H1 (cell line): ENCODE results near the gene ATP2B1. TPM values are rescaled to one million over a fixed set of nuclear protein-coding genes. Genes with fewer than 3 reads are reported as not detected.

Experiments
- CTCF ChIA-PET: fragments of 300-600 bp; sonication (Branson Sonifier 250); formaldehyde crosslinking; loops from one replicate; lab custom pipeline; 2021; ENCODE audit not compliant: partially characterized antibody; lab: Charles Lee
- POLR2A ChIA-PET: fragments of 300-600 bp; sonication (Branson Sonifier 250); formaldehyde crosslinking; loops from one replicate; lab custom pipeline; 2021; ENCODE audit warnings: inconsistent platforms; ENCODE audit not compliant: partially characterized antibody; lab: Charles Lee
- DNase-seq, 2 experiments: peaks; one replicate each; pipeline versions ENCODE4 v3.0.0 to v3.0.0-alpha.2; 2010 to 2022; ENCODE audit warnings: low spot score in 2 of 2, low read depth in 1 of 2, mixed read lengths in 1 of 2
- FAIRE-seq: peaks from 2 replicates; lab custom pipeline; 2011; peaks lifted over from hg19 to GRCh38; lab: Jason Lieb, UNC
- H2AFZ ChIP-seq: 2 replicates; pipeline ENCODE4 v1.8.1; 2012; ENCODE audit warnings: low read length, inconsistent platforms
- H2AK5ac ChIP-seq: 2 replicates; pipeline ENCODE4 v1.6.1; 2013; ENCODE audit warnings: low read depth, low read length
- H2BK120ac ChIP-seq: replicated peaks from 2 replicates; pipeline ENCODE3; 2013; ENCODE audit warnings: low read depth, low read length, inconsistent platforms
- H2BK12ac ChIP-seq: 2 replicates; pipeline ENCODE4 v1.6.1; 2013; ENCODE audit warnings: low read depth, low read length
- H2BK15ac ChIP-seq: 2 replicates; pipeline ENCODE4 v1.6.1; 2013; ENCODE audit warnings: low read length
- H2BK20ac ChIP-seq: 2 replicates; pipeline ENCODE4 v1.6.1; 2013; ENCODE audit warnings: low read length
- H2BK5ac ChIP-seq: 2 replicates; pipeline ENCODE4 v1.6.1; 2013; ENCODE audit warnings: low read depth, low read length
- H3K14ac ChIP-seq: 2 replicates; pipeline ENCODE4 v1.6.1; 2013; ENCODE audit warnings: inconsistent platforms; ENCODE audit not compliant: insufficient read length
- H3K18ac ChIP-seq: 2 replicates; pipeline ENCODE4 v1.6.1; 2013; ENCODE audit warnings: low read length; ENCODE audit errors: extremely low read depth
- H3K23ac ChIP-seq: 2 replicates; pipeline ENCODE4 v1.6.1; 2013; ENCODE audit warnings: inconsistent platforms; ENCODE audit not compliant: insufficient read length
- H3K23me2 ChIP-seq: 2 replicates; pipeline ENCODE4 v1.6.1; 2013; ENCODE audit warnings: low read depth, low read length
- H3K27ac ChIP-seq: 2 replicates; pipeline ENCODE4 v1.6.1; 2011; ENCODE audit warnings: low read depth, low read length, inconsistent platforms
- H3K27me3 ChIP-seq, 4 experiments: replicated peaks in 1 of 4; 1 replicate in 1 of 4; 2 replicates in 3 of 4; pipeline versions ENCODE4 v1.6.1 to v1.8.1; 2011 to 2013; ENCODE audit warnings: low read length in 3 of 4, mild to moderate bottlenecking in 3 of 4, inconsistent platforms in 2 of 4, mixed read lengths in 2 of 4, moderate library complexity in 1 of 4; ENCODE audit not compliant: control insufficient read depth in 3 of 4, insufficient read depth in 3 of 4; ENCODE audit errors: extremely low read depth in 1 of 4
- H3K36me3 ChIP-seq, 4 experiments: 2 replicates each; pipeline versions ENCODE4 v1.6.1 to v1.8.1; 2011 to 2013; ENCODE audit warnings: mild to moderate bottlenecking in 4 of 4, low read length in 3 of 4, moderate library complexity in 2 of 4, control low read depth in 1 of 4, inconsistent platforms in 1 of 4; ENCODE audit not compliant: insufficient read depth in 4 of 4, control insufficient read depth in 2 of 4
- H3K4ac ChIP-seq: replicated peaks from 2 replicates; pipeline ENCODE3; 2013; ENCODE audit warnings: low read length, low read depth, mixed read lengths, inconsistent platforms; ENCODE audit not compliant: insufficient read length
- H3K4me1 ChIP-seq, 4 experiments: replicated peaks in 1 of 4; 1 replicate in 1 of 4; 2 replicates in 3 of 4; pipeline versions ENCODE4 v1.6.1 to v1.8.1; 2011 to 2013; ENCODE audit warnings: low read length in 3 of 4, inconsistent platforms in 2 of 4, mixed read lengths in 1 of 4; ENCODE audit not compliant: insufficient read depth in 4 of 4, control insufficient read depth in 3 of 4
- H3K4me2 ChIP-seq, 2 experiments: 2 replicates each; pipeline versions ENCODE4 v1.6.1 to v1.8.1; 2011 to 2013; ENCODE audit warnings: low read depth in 2 of 2, low read length in 2 of 2, control low read depth in 1 of 2, inconsistent platforms in 1 of 2, mild to moderate bottlenecking in 1 of 2; ENCODE audit not compliant: insufficient read depth in 1 of 2
- H3K4me3 ChIP-seq, 4 experiments: fragments of 200-600, 300-600 bp in 1 of 4; sonication (generic), shearing (Covaris generic), sonication (Bioruptor Twin) in 1 of 4; 2 replicates each; pipeline versions ENCODE4 v1.5.1 to v1.8.1; 2011 to 2016; ENCODE audit warnings: low read length in 4 of 4, low read depth in 3 of 4, control low read depth in 2 of 4, inconsistent platforms in 2 of 4, mild to moderate bottlenecking in 2 of 4, mixed read lengths in 1 of 4, moderate library complexity in 1 of 4; ENCODE audit not compliant: insufficient read depth in 2 of 4; ENCODE audit errors: extremely low read depth in 1 of 4
- H3K56ac ChIP-seq: replicated peaks from 2 replicates; pipeline ENCODE3; 2013; ENCODE audit warnings: low read depth, mild to moderate bottlenecking, mixed read lengths, low read length, inconsistent platforms; ENCODE audit not compliant: insufficient read length
- H3K79me1 ChIP-seq: 2 replicates; pipeline ENCODE4 v1.6.1; 2013; ENCODE audit warnings: low read depth, low read length, control low read depth
- H3K79me2 ChIP-seq, 2 experiments: 2 replicates each; pipeline versions ENCODE4 v1.6.1 to v1.8.1; 2012 to 2013; ENCODE audit warnings: low read length in 2 of 2, mild to moderate bottlenecking in 2 of 2, inconsistent platforms in 1 of 2; ENCODE audit not compliant: insufficient read depth in 2 of 2, control insufficient read depth in 1 of 2
- H3K9ac ChIP-seq, 4 experiments: replicated peaks in 1 of 4; 1 replicate in 1 of 4; 2 replicates in 3 of 4; pipeline versions ENCODE4 v1.6.1 to v1.8.1; 2011 to 2013; ENCODE audit warnings: low read depth in 3 of 4, low read length in 3 of 4, control low read depth in 2 of 4, mild to moderate bottlenecking in 2 of 4, moderate library complexity in 2 of 4, inconsistent platforms in 1 of 4; ENCODE audit errors: extremely low read depth in 1 of 4
- H3K9me3 ChIP-seq, 2 experiments: 2 replicates each; pipeline versions ENCODE4 v1.6.1 to v1.8.1; 2012 to 2013; ENCODE audit warnings: mild to moderate bottlenecking in 2 of 2, moderate library complexity in 2 of 2, control low read depth in 1 of 2, inconsistent platforms in 1 of 2, low read depth in 1 of 2, low read length in 1 of 2, mixed read lengths in 1 of 2; ENCODE audit not compliant: insufficient read depth in 2 of 2
- H4K20me1 ChIP-seq, 2 experiments: replicated peaks in 1 of 2; 2 replicates each; pipeline versions ENCODE3 to v1.8.1; 2011 to 2013; ENCODE audit warnings: inconsistent platforms in 2 of 2, low read length in 2 of 2, mild to moderate bottlenecking in 1 of 2; ENCODE audit not compliant: insufficient read depth in 2 of 2, control insufficient read depth in 1 of 2
- H4K5ac ChIP-seq: 2 replicates; pipeline ENCODE4 v1.6.1; 2013; ENCODE audit warnings: low read length, low read depth, mixed read lengths, inconsistent platforms; ENCODE audit not compliant: insufficient read length
- H4K8ac ChIP-seq: 2 replicates; pipeline ENCODE4 v1.8.0; 2013; ENCODE audit warnings: mild to moderate bottlenecking, moderate library complexity, low read length, inconsistent platforms; ENCODE audit not compliant: insufficient read depth; ENCODE audit errors: extremely low read depth
- H4K91ac ChIP-seq: replicated peaks from 2 replicates; pipeline ENCODE3; 2013; ENCODE audit warnings: low read length, mixed read lengths, inconsistent platforms; ENCODE audit not compliant: insufficient read length
- EGR1 ChIP-seq: IDR thresholded peaks from 2 replicates; pipeline ENCODE4 v1.6.1; 2011; ENCODE audit warnings: low read depth, low read length, borderline replicate concordance
- EZH2 ChIP-seq: fragments of 200-600 bp; sonication (generic); IDR thresholded peaks from 2 replicates; pipeline ENCODE4 v1.7.1; 2012; ENCODE audit warnings: low read depth, mild to moderate bottlenecking, moderate library complexity, low read length, inconsistent platforms; ENCODE audit not compliant: severe bottlenecking
- HDAC2 ChIP-seq, 2 experiments: fragments of 300-600 bp in 1 of 2; sonication (generic) in 1 of 2; IDR thresholded peaks; 2 replicates each; pipeline ENCODE4 v1.6.1; 2011 to 2012; ENCODE audit warnings: low read depth in 2 of 2, low read length in 2 of 2, mild to moderate bottlenecking in 2 of 2, moderate library complexity in 2 of 2, borderline replicate concordance in 1 of 2, inconsistent platforms in 1 of 2
- KDM1A ChIP-seq: fragments of 200-600, 300-600 bp; sonication (generic); IDR thresholded peaks from 2 replicates; pipeline ENCODE4 v1.7.1; 2016; ENCODE audit warnings: mild to moderate bottlenecking, low read length, borderline replicate concordance
- SIX5 ChIP-seq: IDR thresholded peaks from 2 replicates; pipeline ENCODE4 v1.6.1; 2011; ENCODE audit warnings: mild to moderate bottlenecking, low read depth, low read length
- whole genome bisulfite sequencing, 2 experiments: shearing (Covaris generic) in 1 of 2; methylation state at CpG; one replicate each; pipeline versions ENCODE4 v1.1.6 to v1.1.7; 2013 to 2015; ENCODE audit warnings: low lambda C conversion rate in 2 of 2, mixed read lengths in 2 of 2, inconsistent platforms in 1 of 2, low coverage in 1 of 2, missing lambda C conversion rate in 1 of 2; ENCODE audit not compliant: insufficient replicate concordance in 2 of 2, insufficient coverage in 1 of 2, insufficient read length in 1 of 2; ENCODE audit errors: extremely low coverage in 1 of 2, missing lambda C conversion rate in 1 of 2; 5-methylcytosine and 5-hydroxymethylcytosine counted together
- polyA plus RNA-seq, 7 experiments: library from polyadenylated mRNA; depleted of rRNA in 3 of 7; stranded (reverse) in 5 of 7; unstranded in 2 of 7; fragments of >200 nt in 5 of 7; fragments of 200-250 nt in 2 of 7; gene quantifications; 1 replicate in 5 of 7; 2 replicates in 1 of 7; 4 replicates in 1 of 7; pipeline versions ENCODE4 v1.2.1 to v1.2.3, GENCODE V29; 2011 to 2013; ENCODE audit warnings: missing spikeins in 2 of 7, mixed read lengths in 2 of 7
- total RNA-seq: library from RNA; stranded (reverse); fragmentation: NEBNext Ultra II Directional; extraction: Animal tissue kit (Norgen Biotek cat#: 25700); gene quantifications from 2 replicates; pipeline ENCODE4 v1.2.1, GENCODE V29; 2021

ATP2B1 gene
- total and polyA plus RNA-seq, 2 of the 8 experiments (the other 6 are each of a cell fraction or from before 2014, with no cell fraction given): 4.3 to 32.0 TPM

DNA sequence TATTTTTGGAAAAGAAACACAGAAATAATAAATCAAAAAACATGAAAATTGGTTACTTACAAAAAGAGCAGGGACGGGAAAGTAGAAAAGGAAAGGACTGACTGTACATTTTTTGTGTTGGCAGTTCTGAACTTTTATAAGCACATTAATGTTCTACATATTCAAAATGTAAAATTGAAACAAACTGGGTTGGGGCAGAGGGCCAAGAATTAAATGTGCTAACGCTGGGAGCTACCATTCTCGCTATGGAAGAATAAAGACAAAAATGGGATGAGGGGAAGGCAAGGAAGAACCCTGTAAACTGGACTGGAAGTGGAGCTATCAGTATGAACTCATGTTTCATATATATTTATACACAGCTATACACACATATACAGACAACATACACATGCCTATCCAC is 24.5 kb downstream of the ATP2B1 start:
- Histone ChIP-seq H3K4ac (no peak overlapping the region), H3K27me3 (no peaks in the 10 kb centered on the region), H2BK15ac (no peak overlapping the region), H3K27ac (no peak overlapping the region), H2BK5ac (no peak overlapping the region), H4K91ac (no peak overlapping the region), H3K79me1 (no peaks in the 10 kb centered on the region; the same call in 1 of the 2 replicates), H3K23me2 (no peaks in the 10 kb centered on the region), H3K4me1 (no peaks in the 10 kb centered on the region), H2BK120ac (no peak overlapping the region), H4K5ac (no peak overlapping the region), H4K20me1 (no peaks in the 10 kb centered on the region), H2BK20ac (no peak overlapping the region), H3K14ac (no peak overlapping the region), H3K9ac (no peak overlapping the region), H3K4me2 (no peak overlapping the region), H3K23ac (no peak overlapping the region), H3K36me3 (no peaks in the 10 kb centered on the region), H3K9me3 (peaks cover 0 to 7% of the 10 kb centered on the region in 2 experiments; a peak in 1 of 4 replicates), H3K18ac (no peak overlapping the region), H4K8ac (no peak overlapping the region), H2AFZ (no peak overlapping the region), H3K4me3 (no peak overlapping the region), H3K56ac (no peak overlapping the region), H2AK5ac (no peak overlapping the region), H3K79me2 (peaks cover 0 to 81% of the 10 kb centered on the region in 2 experiments; a peak in 2 of 4 replicates), H2BK12ac (no peak overlapping the region)
- ChIA-PET CTCF (no interaction called here), POLR2A (interaction anchor here (0.6 kb wide), 1 partner anchor 16 kb away, joined by 3 read pairs; no protein-coding TSS in a partner anchor)
- 95% methylated on average over 3 of the region's 3 CpGs; no CpG with 5 or more reads in 1 of the 2 experiments for WGBS, 2 experiments
- DNase-seq (no peak), FAIRE-seq (no peak)
- TF ChIP-seq EZH2 (no peak), SIX5 (no peak), KDM1A (no peak), HDAC2 (IDR thresholded peaks at IDR 0.05; ENCODE audit: borderline replicate concordance in 1 of 2, low read depth in 2 of 2, low read length in 2 of 2) (no peak), EGR1 (no peak)
